NCI-H748 (cell line): ENCODE results near the gene RGS6.

Experiments
- DNase-seq: peaks from one replicate; lab custom pipeline; 2025; ENCODE audit not compliant: unreplicated experiment; lab: John Stamatoyannopoulos, UW

Gene RGS6

GRCh38 chr14:72485695-72486094 is 553.5 kb downstream of the RGS6 start:
- no peak for DNase-seq

DNA sequence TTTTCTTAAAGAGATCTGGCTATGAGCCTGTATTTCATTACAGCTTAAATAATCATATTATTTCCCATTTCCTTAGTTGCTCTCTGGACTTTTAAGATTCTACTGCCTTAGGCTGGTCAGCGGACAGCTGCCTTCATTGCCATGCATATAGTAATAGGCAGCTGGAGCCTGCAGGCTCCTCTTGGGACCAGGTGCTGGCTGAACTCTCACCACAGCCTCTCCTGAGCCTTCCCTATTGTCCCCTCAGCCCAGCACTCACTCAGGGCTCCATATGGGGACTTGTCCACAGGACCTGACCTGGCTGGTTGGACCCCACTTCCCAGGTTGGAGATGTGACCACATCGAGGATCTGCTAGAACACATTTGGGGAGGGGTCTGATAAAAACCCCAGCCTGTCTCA is 556.3 kb downstream of the RGS6 start:
- DNase-seq = no peak

- no peak for DNase-seq
Measured at GRCh38 chr14:72492196-72492595, 560.0 kb downstream of the RGS6 start.

GRCh38 chr14:72495668-72496067 is 563.4 kb downstream of the RGS6 start:
- peak; percentile 6 for DNase-seq

GRCh38 chr14:72498646-72499045 is 566.4 kb downstream of the RGS6 start:
- DNase-seq = no peak

DNA sequence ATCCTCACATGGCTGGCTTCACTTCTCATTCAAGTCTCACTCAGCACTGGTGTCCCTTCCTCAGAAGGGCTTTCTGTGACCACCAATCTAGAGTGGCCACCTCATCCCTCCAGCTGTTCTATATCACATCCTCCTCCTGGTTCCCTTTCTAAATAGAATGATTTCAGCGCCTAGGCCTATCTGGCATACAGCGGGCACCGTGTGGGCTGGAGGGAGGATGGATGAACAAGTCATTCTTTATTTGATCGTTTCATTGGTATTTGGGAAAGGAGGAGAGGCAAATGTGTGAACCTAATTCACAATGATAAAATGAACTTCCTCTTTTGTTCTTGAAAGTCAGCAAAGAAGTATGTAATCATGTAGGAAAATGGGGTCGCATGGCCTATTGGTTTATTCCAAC is 567.5 kb downstream of the RGS6 start:
- no peak for DNase-seq

DNA sequence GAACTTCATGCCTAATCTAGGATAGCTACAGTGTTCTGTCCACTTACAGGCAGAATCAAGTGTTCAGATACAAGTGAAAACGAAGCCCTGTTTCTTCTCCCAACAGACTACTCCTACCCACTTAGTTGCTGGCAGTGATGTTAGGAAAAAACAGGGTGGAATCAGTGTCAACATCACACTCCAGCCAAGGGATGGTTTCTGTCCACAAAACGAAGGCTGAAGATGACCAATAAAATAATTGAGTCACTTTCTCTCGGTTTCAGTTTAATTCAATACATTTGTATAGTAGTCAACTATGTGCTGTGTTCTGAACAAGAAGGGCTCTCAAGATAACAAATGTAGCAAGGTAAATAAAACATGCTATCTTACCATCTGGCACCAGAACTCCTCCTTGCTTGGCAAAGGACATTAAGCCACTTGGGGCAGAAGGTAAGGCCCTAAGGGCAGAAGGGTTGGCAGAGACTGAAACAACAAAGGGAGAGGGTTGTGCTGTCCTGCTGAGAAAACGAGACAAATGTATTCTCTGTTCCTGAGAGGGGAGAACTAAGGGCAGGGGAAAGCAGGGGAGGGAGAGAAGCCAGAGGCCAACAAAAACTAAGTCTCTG is 568.1 kb downstream of the RGS6 start:
- no peak for DNase-seq

GRCh38 chr14:72501439-72501838 is 569.2 kb downstream of the RGS6 start:
- DNase-seq = no peak

DNA sequence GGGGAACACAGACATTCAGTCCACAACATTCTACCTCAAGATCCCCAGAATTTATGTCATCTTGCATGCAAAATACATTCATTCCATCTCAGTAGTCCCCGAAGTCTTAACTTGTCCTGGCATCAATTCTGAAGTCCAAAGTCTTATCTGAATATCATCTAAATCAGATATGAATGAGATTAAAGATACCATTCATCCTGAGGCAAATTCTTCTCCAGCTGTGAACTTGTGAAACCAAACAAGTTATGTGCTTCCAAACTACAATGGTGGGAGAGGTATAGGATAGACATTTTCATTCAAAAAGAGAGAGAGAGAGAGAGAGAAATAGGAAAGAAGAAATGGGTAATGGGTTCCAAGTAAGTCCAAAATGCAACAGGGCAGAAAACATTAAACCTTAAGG is 571.0 kb downstream of the RGS6 start:
- no peak for DNase-seq

DNA sequence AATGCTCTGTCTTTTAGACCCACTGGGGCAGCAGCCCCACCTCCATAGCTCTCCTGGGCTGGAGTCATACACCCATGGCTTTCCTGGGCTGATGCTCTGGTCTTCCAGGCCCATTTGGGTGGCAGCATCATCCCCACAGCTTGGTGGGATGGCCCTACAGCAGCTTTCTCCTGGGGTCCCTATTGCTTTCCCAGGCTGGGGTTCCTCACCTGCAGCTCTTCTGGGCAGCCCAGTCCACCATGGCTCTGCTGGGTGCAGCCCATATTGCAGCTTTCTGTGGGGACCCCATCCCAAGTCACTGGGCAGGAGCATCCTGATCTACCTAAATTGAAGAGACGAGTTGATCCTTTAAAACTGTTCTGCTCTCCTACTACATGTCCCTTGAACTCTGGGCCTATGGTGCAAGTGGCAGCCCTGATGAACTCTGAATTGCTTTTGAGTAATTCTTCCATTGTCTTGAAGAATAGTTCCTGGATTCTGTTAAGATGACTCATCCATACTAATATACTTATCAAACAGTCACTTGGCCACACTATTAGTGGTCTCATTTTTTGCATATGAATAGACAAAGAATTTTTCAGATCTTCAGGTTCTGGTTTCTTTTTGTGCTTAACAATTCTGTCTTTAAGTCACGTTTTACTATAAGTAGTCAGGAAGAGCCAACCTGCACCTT is 571.6 kb downstream of the RGS6 start:
- DNase-seq = no peak

- DNase-seq = no peak
Measured at GRCh38 chr14:72510566-72510965, 578.3 kb downstream of the RGS6 start.

GRCh38 chr14:72512281-72512680 is 580.1 kb downstream of the RGS6 start:
- no peak for DNase-seq

GRCh38 chr14:72512925-72513324 is 580.7 kb downstream of the RGS6 start:
- DNase-seq = no peak

DNA sequence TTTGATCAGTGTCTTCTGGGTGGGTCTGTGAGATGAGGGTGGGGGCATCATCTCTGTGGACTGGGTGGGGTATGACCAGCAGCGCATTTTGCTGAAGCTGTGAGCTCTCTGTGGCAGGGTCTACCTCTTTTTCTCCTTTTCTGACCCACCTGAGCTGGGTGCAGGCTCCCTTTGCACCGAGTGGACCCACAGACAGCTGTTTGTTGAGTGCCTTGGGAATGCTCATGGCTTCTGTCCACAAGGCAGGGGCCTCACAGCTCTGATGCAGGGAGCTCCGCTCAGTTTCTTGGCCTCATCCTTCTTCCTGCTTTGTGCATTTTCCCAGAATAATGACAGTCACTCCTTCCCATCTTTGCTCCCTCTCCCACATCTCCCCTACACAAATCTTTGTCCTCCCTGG is 581.1 kb downstream of the RGS6 start:
- no peak for DNase-seq

GRCh38 chr14:72513965-72514659 is 581.9 kb downstream of the RGS6 start:
- DNase-seq = peak; percentile 14

DNA sequence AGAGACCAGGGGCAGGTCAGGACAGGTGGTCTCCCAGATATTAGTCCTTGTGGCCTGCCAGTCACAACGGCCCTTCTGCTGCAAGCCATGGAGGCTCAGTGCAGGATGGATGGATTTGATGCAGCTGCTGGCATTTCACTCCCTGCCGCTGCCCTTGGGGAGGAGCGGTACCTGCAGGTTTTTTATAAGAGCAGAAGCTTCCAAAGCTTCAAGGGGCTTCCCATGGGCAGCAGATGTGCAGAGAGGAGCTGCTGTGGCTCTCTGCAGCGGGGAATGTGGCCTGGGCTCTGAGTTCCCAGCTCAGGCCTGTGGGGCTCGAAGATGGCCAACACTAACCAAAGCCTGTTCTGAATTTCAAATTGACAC is 582.4 kb downstream of the RGS6 start:
- DNase-seq = no peak

GRCh38 chr14:72515779-72516770 is 583.8 kb downstream of the RGS6 start:
- DNase-seq = peak; percentile 6

DNA sequence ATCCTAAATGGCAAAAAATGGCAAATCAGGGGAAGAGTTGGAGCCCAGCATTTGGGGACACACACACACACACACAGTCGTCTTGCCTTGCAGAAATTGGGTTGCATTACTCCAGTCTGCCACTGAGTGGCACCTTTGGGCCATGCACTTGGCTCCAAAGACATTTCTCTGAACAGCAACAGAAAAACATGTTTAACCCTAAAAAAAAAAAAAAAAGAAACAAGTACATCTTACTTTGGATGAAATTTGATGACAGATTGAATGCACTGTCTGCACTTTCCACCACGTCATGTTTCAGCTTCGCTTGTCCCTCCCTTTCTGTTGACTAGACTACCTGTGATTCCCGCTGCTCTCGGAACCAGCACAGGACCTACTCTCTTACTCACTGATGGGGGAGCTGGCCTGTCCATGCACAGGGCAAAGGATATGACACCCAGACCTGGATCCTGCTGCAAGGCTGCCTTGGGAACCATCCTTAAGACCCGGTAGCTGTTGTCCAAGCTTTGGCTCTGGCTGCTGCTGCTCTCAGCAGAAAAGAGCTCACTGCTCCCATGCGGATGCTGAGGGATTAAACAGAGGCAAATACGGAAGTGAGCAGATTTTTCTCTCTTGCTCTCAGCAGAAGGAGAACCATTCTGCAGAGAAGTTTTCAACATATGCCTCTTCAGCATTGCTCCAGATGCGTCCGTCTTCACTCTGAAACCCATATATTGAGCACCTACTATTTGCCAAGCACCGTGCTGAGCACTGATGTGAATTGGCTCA is 584.9 kb downstream of the RGS6 start:
- peak; percentile 54 for DNase-seq

GRCh38 chr14:72517736-72518135 is 585.5 kb downstream of the RGS6 start:
- no peak for DNase-seq

- no peak for DNase-seq
Measured at GRCh38 chr14:72518809-72519377, 586.7 kb downstream of the RGS6 start.
